ENCODE data around the gene UGT2A1. TPM values are rescaled to one million over a fixed set of nuclear protein-coding genes. Genes with fewer than 3 reads are reported as not detected.

Gene UGT2A1
- total and polyA plus RNA-seq, 4 donors, result 0.05 to 6.6 (median 0.25) TPM

GRCh38 chr4:69649207-69649606 is 3.8 kb downstream of the UGT2A1 start:
- Histone ChIP-seq H3K9ac (ENCODE audit: low read depth in 1 of 2, low read length in 2 of 2) (no peak overlapping the region), H3K27me3 (ENCODE audit: control insufficient read depth in 4 of 4, insufficient read depth in 4 of 4, low read length in 3 of 4) (no peaks in the 10 kb centered on the region), H3K4me1 (ENCODE audit: control insufficient read depth in 4 of 4, insufficient read depth in 4 of 4, low read length in 3 of 4) (no peaks in the 10 kb centered on the region), H3K4me3 (ENCODE audit: low read depth in 1 of 3, low read length in 3 of 3) (no peak overlapping the region), H3K9me3 (ENCODE audit: control insufficient read depth in 4 of 4, low read length in 3 of 4) (no peaks in the 10 kb centered on the region), H3K36me3 (ENCODE audit: control insufficient read depth in 4 of 4, insufficient read depth in 3 of 4, low read depth in 1 of 4, low read length in 3 of 4) (no peaks in the 10 kb centered on the region), H3K27ac (ENCODE audit: low read depth in 1 of 2, low read length in 2 of 2) (no peak overlapping the region)
- TF ChIP-seq TAF1 (conservative IDR thresholded peaks at IDR 0.05), result no peak
- no peak for TF ChIP-seq JUND (IDR thresholded peaks at IDR 0.05)
- no peak for TF ChIP-seq ATF3 (IDR thresholded peaks at IDR 0.05)
- TF ChIP-seq GABPA (IDR thresholded peaks at IDR 0.05 in 1 of 2, conservative IDR thresholded peaks at IDR 0.05 in 1 of 2), result no peak
- no peak for TF ChIP-seq EGR1 (IDR thresholded peaks at IDR 0.05; ENCODE audit: low read depth in 2 of 2)
- no peak for DNase-seq (ENCODE audit: low spot score)
- WGBS, result 60% methylated on average over 1 of the region's 1 CpG

- Histone ChIP-seq H3K9ac (ENCODE audit: low read depth in 1 of 2, low read length in 2 of 2) (no peak overlapping the region), H3K9me3 (ENCODE audit: control insufficient read depth in 4 of 4, low read length in 3 of 4) (no peaks in the 10 kb centered on the region), H3K4me3 (ENCODE audit: low read depth in 1 of 3, low read length in 3 of 3) (no peak overlapping the region), H3K36me3 (ENCODE audit: control insufficient read depth in 4 of 4, insufficient read depth in 3 of 4, low read depth in 1 of 4, low read length in 3 of 4) (no peaks in the 10 kb centered on the region), H3K4me1 (ENCODE audit: control insufficient read depth in 4 of 4, insufficient read depth in 4 of 4, low read length in 3 of 4) (peaks cover 0 to 7% (median 0%) of the 10 kb centered on the region in 4 donors), H3K27ac (ENCODE audit: low read depth in 1 of 2, low read length in 2 of 2) (no peak overlapping the region), H3K27me3 (ENCODE audit: control insufficient read depth in 4 of 4, insufficient read depth in 4 of 4, low read length in 3 of 4) (no peaks in the 10 kb centered on the region)
- WGBS, result 89% methylated on average over 2 of the region's 2 CpGs
- TF ChIP-seq GABPA (IDR thresholded peaks at IDR 0.05 in 1 of 2, conservative IDR thresholded peaks at IDR 0.05 in 1 of 2) (no peak), MAX (IDR thresholded peaks at IDR 0.05) (no peak), YY1 (IDR thresholded peaks at IDR 0.05) (no peak), TAF1 (conservative IDR thresholded peaks at IDR 0.05) (no peak), EGR1 (IDR thresholded peaks at IDR 0.05; ENCODE audit: low read depth in 2 of 2) (no peak), REST (IDR thresholded peaks at IDR 0.05) (no peak), FOXA2 (IDR thresholded peaks at IDR 0.05) (no peak), ZBTB33 (IDR thresholded peaks at IDR 0.05) (no peak), FOXA1 (IDR thresholded peaks at IDR 0.05) (no peak), ATF3 (IDR thresholded peaks at IDR 0.05) (no peak), JUND (IDR thresholded peaks at IDR 0.05) (no peak)
- no peak for DNase-seq (ENCODE audit: low spot score)
Observed at GRCh38 chr4:69642961-69643360, 10.1 kb downstream of the UGT2A1 start.

GRCh38 chr4:69640289-69640688 is 12.8 kb downstream of the UGT2A1 start:
- WGBS, result 49% methylated on average over 2 of the region's 2 CpGs
- Histone ChIP-seq H3K27ac (ENCODE audit: low read depth in 1 of 2, low read length in 2 of 2) (peak overlapping the region; percentile 20 to 39), H3K4me3 (ENCODE audit: low read depth in 1 of 3, low read length in 3 of 3) (no peak overlapping the region)
- TF ChIP-seq MAX (IDR thresholded peaks at IDR 0.05) (peak; percentile 50), FOXA2 (IDR thresholded peaks at IDR 0.05) (no peak), SP1 (IDR thresholded peaks at IDR 0.05) (no peak), ATF3 (IDR thresholded peaks at IDR 0.05) (peak; percentile 78), RAD21 (IDR thresholded peaks at IDR 0.05) (peak in 1 of 2 donors; percentile 22), GABPA (IDR thresholded peaks at IDR 0.05 in 1 of 2, conservative IDR thresholded peaks at IDR 0.05 in 1 of 2) (no peak), RXRA (IDR thresholded peaks at IDR 0.05) (peak; percentile 14 to 61), HNF4G (IDR thresholded peaks at IDR 0.05) (no peak), NR2F2 (IDR thresholded peaks at IDR 0.05) (no peak), REST (IDR thresholded peaks at IDR 0.05) (no peak), FOXA1 (IDR thresholded peaks at IDR 0.05) (no peak), HNF4A (conservative IDR thresholded peaks at IDR 0.05) (peak; percentile 46 to 61)

More at GRCh38 chr4:69640289-69640688, 12.8 kb downstream of the UGT2A1 start:
- Histone ChIP-seq H3K4me1 (ENCODE audit: control insufficient read depth in 4 of 4, insufficient read depth in 4 of 4, low read length in 3 of 4) (peaks cover 0 to 7% (median 0%) of the 10 kb centered on the region in 4 donors), H3K27me3 (ENCODE audit: control insufficient read depth in 4 of 4, insufficient read depth in 4 of 4, low read length in 3 of 4) (no peaks in the 10 kb centered on the region), H3K9me3 (ENCODE audit: control insufficient read depth in 4 of 4, low read length in 3 of 4) (no peaks in the 10 kb centered on the region), H3K9ac (ENCODE audit: low read depth in 1 of 2, low read length in 2 of 2) (no peak overlapping the region), H3K36me3 (ENCODE audit: control insufficient read depth in 4 of 4, insufficient read depth in 3 of 4, low read depth in 1 of 4, low read length in 3 of 4) (no peaks in the 10 kb centered on the region)
- no peak for DNase-seq (ENCODE audit: low spot score)
